Mesendoderm (in vitro differentiated cells): ENCODE data around the gene NIFK.

Source experiments
- DNase-seq: peaks from one replicate; pipeline ENCODE4 v3.0.0; 2013
- H2AK5ac ChIP-seq: 2 replicates; pipeline ENCODE4 v1.6.1; 2013; ENCODE audit warnings: low read length, inconsistent platforms
- H2BK120ac ChIP-seq: 2 replicates; pipeline ENCODE4 v1.6.1; 2013; ENCODE audit warnings: low read depth, mild to moderate bottlenecking, low read length, moderate library complexity, mixed read lengths
- H2BK15ac ChIP-seq: replicated peaks from 2 replicates; pipeline ENCODE4 v1.6.1; 2013; ENCODE audit warnings: low read depth, mild to moderate bottlenecking, moderate library complexity
- H2BK5ac ChIP-seq: 2 replicates; pipeline ENCODE4 v1.6.1; 2013; ENCODE audit warnings: low read length, inconsistent platforms
- H3K18ac ChIP-seq: 2 replicates; pipeline ENCODE4 v1.6.1; 2013; ENCODE audit warnings: mild to moderate bottlenecking, low read length, mixed read lengths
- H3K23ac ChIP-seq: one replicate; pipeline ENCODE4 v1.6.1; 2013; ENCODE audit warnings: low read length
- H3K27ac ChIP-seq: 2 replicates; pipeline ENCODE4 v1.5.1; 2013; ENCODE audit warnings: low read depth, mild to moderate bottlenecking, inconsistent platforms, low read length, moderate library complexity
- H3K27me3 ChIP-seq: 2 replicates; pipeline ENCODE4 v1.6.1; 2013; ENCODE audit warnings: low read length, control low read depth, mild to moderate bottlenecking, inconsistent platforms; ENCODE audit not compliant: insufficient read depth, poor library complexity
- H3K36me3 ChIP-seq: 2 replicates; pipeline ENCODE4 v1.6.1; 2013; ENCODE audit warnings: low read length, inconsistent platforms; ENCODE audit not compliant: control insufficient read depth, insufficient read depth
- H3K4ac ChIP-seq: one replicate; pipeline ENCODE4 v1.6.1; 2013; ENCODE audit warnings: low read depth, mild to moderate bottlenecking, low read length, moderate library complexity
- H3K4me1 ChIP-seq: 2 replicates; pipeline ENCODE4 v1.6.1; 2013; ENCODE audit warnings: low read depth, low read length, inconsistent platforms; ENCODE audit not compliant: control insufficient read depth
- H3K4me2 ChIP-seq: 2 replicates; pipeline ENCODE4 v1.6.1; 2013; ENCODE audit warnings: low read length
- H3K4me3 ChIP-seq: 2 replicates; pipeline ENCODE4 v1.5.1; 2013; ENCODE audit warnings: mild to moderate bottlenecking, low read length
- H3K56ac ChIP-seq: one replicate; pipeline ENCODE4 v1.6.1; 2013; ENCODE audit warnings: low read length
- H3K79me1 ChIP-seq: 2 replicates; pipeline ENCODE4 v1.6.1; 2013; ENCODE audit warnings: low read length, inconsistent platforms
- H3K79me2 ChIP-seq: 2 replicates; pipeline ENCODE4 v1.6.1; 2013; ENCODE audit warnings: mild to moderate bottlenecking, low read length; ENCODE audit not compliant: control insufficient read depth, insufficient read depth
- H3K9ac ChIP-seq: 2 replicates; pipeline ENCODE4 v1.6.1; 2013; ENCODE audit warnings: low read length, inconsistent platforms
- H4K5ac ChIP-seq: one replicate; pipeline ENCODE4 v1.6.1; 2013; ENCODE audit warnings: low read length
- H4K8ac ChIP-seq: one replicate; pipeline ENCODE4 v1.6.1; 2013; ENCODE audit warnings: low read depth, mild to moderate bottlenecking, control low read depth, low read length, moderate library complexity
- WGBS: extraction: QIAGEN DNeasy Blood & Tissue Kit; methylation state at CpG from one replicate; pipeline ENCODE4 v1.1.7; 2013; ENCODE audit warnings: low lambda C conversion rate, missing lambda C conversion rate; ENCODE audit not compliant: insufficient coverage; ENCODE audit errors: extremely low coverage; 5-methylcytosine and 5-hydroxymethylcytosine counted together

NIFK gene

GRCh38 chr2:121698318-121698930, 38.3 kb downstream of the NIFK start:
- Histone ChIP-seq H4K5ac (no peak overlapping the region), H3K4ac (no peak overlapping the region), H3K9ac (no peak overlapping the region), H3K79me2 (no peaks in the 10 kb centered on the region), H3K27ac (no peak overlapping the region), H3K4me1 (no peaks in the 10 kb centered on the region), H3K36me3 (no peaks in the 10 kb centered on the region), H3K4me3 (no peak overlapping the region), H2AK5ac (no peak overlapping the region), H3K18ac (no peak overlapping the region), H3K23ac (no peak overlapping the region), H2BK15ac (no peak overlapping the region), H3K4me2 (no peak overlapping the region), H2BK120ac (no peak overlapping the region), H2BK5ac (no peak overlapping the region), H4K8ac (no peak overlapping the region), H3K27me3 (no peaks in the 10 kb centered on the region), H3K56ac (no peak overlapping the region), H3K79me1 (no peaks in the 10 kb centered on the region)
- WGBS = no CpG with 5 or more reads among the region's 11 CpGs
- no peak for DNase-seq

GRCh38 chr2:121697108-121697631, 39.5 kb downstream of the NIFK start:
- Histone ChIP-seq H4K5ac (no peak overlapping the region), H2BK15ac (no peak overlapping the region), H2AK5ac (no peak overlapping the region), H3K4me2 (no peak overlapping the region), H3K27ac (no peak overlapping the region), H3K18ac (no peak overlapping the region), H4K8ac (no peak overlapping the region), H2BK5ac (no peak overlapping the region), H3K4me3 (no peak overlapping the region), H3K4ac (no peak overlapping the region), H3K4me1 (no peaks in the 10 kb centered on the region), H3K36me3 (no peaks in the 10 kb centered on the region), H3K23ac (no peak overlapping the region), H3K79me1 (no peaks in the 10 kb centered on the region), H3K27me3 (no peaks in the 10 kb centered on the region), H3K9ac (no peak overlapping the region), H3K79me2 (no peaks in the 10 kb centered on the region), H2BK120ac (no peak overlapping the region), H3K56ac (no peak overlapping the region)
- DNase-seq = no peak
- WGBS = no CpG with 5 or more reads among the region's 4 CpGs

GRCh38 chr2:121696410-121696930, 40.2 kb downstream of the NIFK start:
- peak; percentile 33 for DNase-seq
- H2BK15ac ChIP-seq = no peak overlapping the region

GRCh38 chr2:121695171-121695451, 41.6 kb downstream of the NIFK start:
- H3K27ac ChIP-seq = no peak overlapping the region
- no peaks in the 10 kb centered on the region for H3K79me1 ChIP-seq
- no peaks in the 10 kb centered on the region for H3K4me1 ChIP-seq
- no peak overlapping the region for H4K5ac ChIP-seq
- H3K56ac ChIP-seq = no peak overlapping the region
- no peak overlapping the region for H4K8ac ChIP-seq
- H2BK15ac ChIP-seq = no peak overlapping the region
- no peak overlapping the region for H3K23ac ChIP-seq
- H3K4ac ChIP-seq = no peak overlapping the region
- no peaks in the 10 kb centered on the region for H3K36me3 ChIP-seq
- no peak overlapping the region for H3K9ac ChIP-seq
- H2BK5ac ChIP-seq = no peak overlapping the region
- H3K4me3 ChIP-seq = no peak overlapping the region
- no peak for DNase-seq
- no peaks in the 10 kb centered on the region for H3K27me3 ChIP-seq
- no peaks in the 10 kb centered on the region for H3K79me2 ChIP-seq
- H3K4me2 ChIP-seq = no peak overlapping the region
- no peak overlapping the region for H2AK5ac ChIP-seq
- H3K18ac ChIP-seq = no peak overlapping the region
- H2BK120ac ChIP-seq = no peak overlapping the region
- no CpG with 5 or more reads among the region's 2 CpGs for WGBS

More at GRCh38 chr2:121696410-121696930, 40.2 kb downstream of the NIFK start:
- H3K79me2 ChIP-seq = no peaks in the 10 kb centered on the region
- no peaks in the 10 kb centered on the region for H3K27me3 ChIP-seq
- H2AK5ac ChIP-seq = no peak overlapping the region
- H4K8ac ChIP-seq = no peak overlapping the region
- H3K18ac ChIP-seq = no peak overlapping the region
- no peak overlapping the region for H3K9ac ChIP-seq
- H3K56ac ChIP-seq = no peak overlapping the region
- H2BK120ac ChIP-seq = no peak overlapping the region
- H3K27ac ChIP-seq = no peak overlapping the region
- no peak overlapping the region for H3K4me3 ChIP-seq
- H3K4me1 ChIP-seq = no peaks in the 10 kb centered on the region
- H3K23ac ChIP-seq = no peak overlapping the region
- H3K4ac ChIP-seq = no peak overlapping the region
- H3K36me3 ChIP-seq = no peaks in the 10 kb centered on the region
- no peak overlapping the region for H4K5ac ChIP-seq
- no peaks in the 10 kb centered on the region for H3K79me1 ChIP-seq
- WGBS = no CpG with 5 or more reads among the region's 7 CpGs
- no peak overlapping the region for H2BK5ac ChIP-seq
- H3K4me2 ChIP-seq = no peak overlapping the region

- Histone ChIP-seq H4K8ac (no peak overlapping the region), H3K4me2 (no peak overlapping the region), H3K4ac (no peak overlapping the region), H2BK120ac (no peak overlapping the region), H3K18ac (no peak overlapping the region), H3K9ac (no peak overlapping the region), H3K27me3 (no peaks in the 10 kb centered on the region), H3K4me1 (no peaks in the 10 kb centered on the region), H2AK5ac (no peak overlapping the region), H3K23ac (no peak overlapping the region), H3K4me3 (no peak overlapping the region), H3K56ac (no peak overlapping the region), H3K27ac (no peak overlapping the region), H4K5ac (no peak overlapping the region), H3K79me1 (no peaks in the 10 kb centered on the region), H2BK5ac (no peak overlapping the region), H2BK15ac (no peak overlapping the region), H3K36me3 (no peaks in the 10 kb centered on the region), H3K79me2 (no peaks in the 10 kb centered on the region)
- no CpG with 5 or more reads among the region's 6 CpGs for WGBS
- peak; percentile 44 for DNase-seq
Measured at GRCh38 chr2:121694398-121695170, 42.1 kb downstream of the NIFK start.
